HG03558 (cell line): ENCODE data around the gene OTUD3.
"Not testable (repeated sequence)": the region's sequence is repeated elsewhere in the genome, so short reads cannot be mapped to it uniquely, and the experiment has no call there.

Experiments used
- ATAC-seq: cut with Tn5 transposase; IDR thresholded peaks from one replicate; pipeline ENCODE4 v1.9.1; 2021; ENCODE audit warnings: moderate number of reproducible peaks; ENCODE audit not compliant: unreplicated experiment; ENCODE audit errors: extremely low read depth

OTUD3 gene

DNA sequence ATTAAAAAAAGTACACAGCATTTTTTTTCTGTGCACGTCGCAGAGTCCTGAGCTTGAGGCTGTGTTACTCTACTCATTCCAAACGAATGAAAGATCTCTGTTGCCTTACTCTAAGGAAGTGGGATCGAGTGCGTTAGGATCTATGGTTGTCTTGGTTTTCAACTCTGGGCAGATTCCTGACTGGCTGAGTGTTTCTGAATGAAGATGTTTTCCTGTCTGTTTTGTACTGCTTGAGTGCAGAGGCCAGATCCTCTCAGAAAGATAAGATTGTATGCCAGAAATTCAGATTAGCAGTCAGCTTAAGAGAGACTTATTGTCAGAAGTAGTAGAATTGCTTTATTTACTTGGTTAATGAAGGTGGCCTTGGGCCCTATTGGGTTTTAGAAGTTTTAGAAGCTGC lies 27.2 kb downstream of the OTUD3 start:
- ATAC-seq: no peak

DNA sequence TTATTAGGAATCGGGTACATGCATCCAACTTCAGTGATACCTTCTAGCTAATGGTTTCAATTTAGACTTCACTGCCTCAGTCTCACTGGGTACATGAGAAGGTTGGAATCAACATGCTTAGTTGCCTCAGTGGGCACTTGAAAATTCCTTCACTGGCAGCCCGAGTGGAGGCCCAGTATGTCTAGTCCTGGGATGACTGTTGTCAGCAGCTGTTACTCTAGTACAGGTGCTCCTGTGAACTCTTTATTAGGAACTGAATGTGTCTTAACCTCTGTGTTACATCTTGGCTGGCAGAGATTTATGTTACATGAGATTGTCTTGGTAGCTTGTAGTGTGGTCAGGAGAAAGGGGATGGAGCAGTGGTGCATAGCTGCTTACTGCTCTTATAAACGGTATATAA lies 27.8 kb downstream of the OTUD3 start:
- ATAC-seq: no peak

DNA sequence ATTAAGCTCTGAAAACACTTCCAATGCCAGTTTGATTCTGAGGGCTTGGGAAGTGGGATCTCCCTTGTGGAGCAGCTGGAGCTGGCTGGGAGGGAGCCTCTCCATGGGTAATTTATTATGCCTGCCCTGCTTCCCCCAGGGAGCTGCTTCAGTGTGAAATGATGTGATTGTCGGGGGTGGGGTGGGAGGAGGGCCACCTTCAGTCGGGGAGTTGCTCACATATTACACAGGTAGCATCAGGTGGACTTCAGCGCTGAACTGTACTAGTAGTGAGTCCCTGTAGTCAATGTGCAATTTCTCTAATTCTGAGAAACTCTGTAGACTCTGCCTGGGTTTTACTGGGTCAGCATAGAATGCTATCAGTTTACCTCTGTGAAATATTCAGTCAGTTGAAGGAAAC lies 28.5 kb downstream of the OTUD3 start:
- ATAC-seq: no peak

DNA sequence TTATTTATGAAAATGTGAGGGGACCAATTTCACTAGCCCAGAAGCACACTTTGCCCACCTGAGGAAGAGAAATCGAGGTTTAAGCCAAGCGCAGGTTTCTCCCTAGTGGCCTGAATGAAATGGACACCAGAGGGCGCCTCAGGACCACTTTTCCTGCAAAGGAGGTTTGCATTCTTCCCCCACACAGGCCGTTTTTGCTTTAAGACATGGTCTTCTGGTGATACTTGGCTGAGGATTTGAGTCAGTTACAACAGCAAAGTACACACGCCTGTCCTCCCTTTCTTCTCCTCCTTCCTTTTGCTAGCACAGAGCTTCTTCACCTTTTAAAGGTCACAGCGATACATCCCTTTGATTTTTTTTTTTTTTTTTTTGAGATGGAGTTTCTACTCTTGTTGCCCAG lies 35.9 kb downstream of the OTUD3 start:
- no peak for ATAC-seq

DNA sequence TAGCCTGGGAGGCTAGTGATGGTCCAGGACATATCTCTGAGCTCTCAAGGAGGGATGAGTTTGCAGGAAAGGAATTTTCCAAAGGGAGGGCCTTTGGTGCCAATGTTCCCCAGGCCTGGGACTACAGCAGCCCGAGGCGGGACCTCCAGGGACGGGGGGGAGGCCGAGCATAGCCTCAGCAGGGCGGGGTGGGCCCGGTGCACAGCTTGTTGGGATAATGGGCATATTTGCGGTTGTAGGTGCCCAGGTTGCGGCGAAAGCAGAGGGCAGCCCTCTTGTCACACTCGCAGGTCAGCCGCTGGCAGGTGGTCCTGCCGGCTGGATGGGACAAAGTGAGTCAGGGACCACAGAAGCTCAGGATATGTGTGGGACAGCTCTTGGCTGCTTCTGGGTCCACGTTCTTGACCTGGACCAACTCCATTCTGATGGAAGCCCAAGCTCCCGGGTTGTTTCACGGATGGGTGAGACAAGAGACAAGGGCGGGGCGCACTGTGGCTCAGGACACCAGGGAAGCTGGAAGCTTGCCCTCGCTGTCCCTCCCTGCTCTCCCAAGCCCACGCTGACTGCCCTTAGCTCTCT lies 38.0 kb downstream of the OTUD3 start:
- no peak for ATAC-seq

DNA sequence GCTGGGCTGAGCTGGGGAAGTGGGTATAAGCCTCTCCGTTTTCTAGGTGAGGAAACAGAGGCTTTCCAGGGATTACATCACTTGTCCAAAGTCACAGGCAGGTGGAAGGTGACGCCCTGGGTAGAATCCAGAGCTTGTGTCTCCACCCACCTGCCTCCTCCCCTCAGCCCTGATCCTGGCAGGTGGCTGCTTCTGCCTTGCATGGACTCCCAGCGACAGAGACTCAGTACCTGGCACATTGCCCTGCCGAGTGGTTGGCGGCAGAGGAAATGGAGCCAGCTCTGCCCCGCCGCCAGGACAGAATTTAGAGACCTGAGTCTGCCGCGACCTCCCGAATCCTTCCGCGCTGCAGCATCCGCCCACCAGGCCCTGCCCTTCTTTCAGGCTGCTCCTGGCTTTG lies 39.1 kb downstream of the OTUD3 start:
- ATAC-seq: no peak

DNA sequence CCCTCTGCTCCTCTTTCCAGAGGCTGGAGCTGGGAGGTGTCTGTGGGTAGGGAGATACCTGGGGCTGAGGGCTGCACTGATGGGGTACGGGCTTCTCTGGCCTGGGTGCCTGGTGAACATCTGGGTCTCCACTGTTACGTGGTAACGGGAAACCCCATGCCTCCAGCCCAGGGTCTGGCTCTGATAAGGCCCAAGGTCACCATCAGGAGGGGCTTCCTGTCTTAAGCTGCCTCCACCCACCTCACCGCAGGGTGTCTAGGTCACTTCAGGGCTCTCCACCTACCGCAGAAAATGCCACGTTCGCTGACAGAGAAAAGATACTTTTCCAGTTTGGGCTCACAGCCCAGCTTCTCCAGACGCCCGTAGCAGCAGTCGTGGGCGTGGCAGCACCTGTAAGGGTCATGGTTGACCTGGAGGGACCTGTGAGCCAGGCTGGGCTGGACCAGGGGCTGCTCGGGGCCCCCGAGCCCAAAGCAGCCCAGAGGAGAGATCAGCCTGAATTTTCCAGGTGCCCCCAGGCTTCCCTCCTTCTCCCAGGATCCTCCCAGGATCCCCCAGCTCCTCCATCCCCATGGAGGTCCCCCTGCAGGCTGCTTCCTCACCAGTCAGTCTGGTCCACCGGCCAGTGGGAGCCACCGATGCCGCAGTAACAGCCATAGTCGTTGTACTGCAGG lies 40.0 kb downstream of the OTUD3 start:
- no peak for ATAC-seq

DNA sequence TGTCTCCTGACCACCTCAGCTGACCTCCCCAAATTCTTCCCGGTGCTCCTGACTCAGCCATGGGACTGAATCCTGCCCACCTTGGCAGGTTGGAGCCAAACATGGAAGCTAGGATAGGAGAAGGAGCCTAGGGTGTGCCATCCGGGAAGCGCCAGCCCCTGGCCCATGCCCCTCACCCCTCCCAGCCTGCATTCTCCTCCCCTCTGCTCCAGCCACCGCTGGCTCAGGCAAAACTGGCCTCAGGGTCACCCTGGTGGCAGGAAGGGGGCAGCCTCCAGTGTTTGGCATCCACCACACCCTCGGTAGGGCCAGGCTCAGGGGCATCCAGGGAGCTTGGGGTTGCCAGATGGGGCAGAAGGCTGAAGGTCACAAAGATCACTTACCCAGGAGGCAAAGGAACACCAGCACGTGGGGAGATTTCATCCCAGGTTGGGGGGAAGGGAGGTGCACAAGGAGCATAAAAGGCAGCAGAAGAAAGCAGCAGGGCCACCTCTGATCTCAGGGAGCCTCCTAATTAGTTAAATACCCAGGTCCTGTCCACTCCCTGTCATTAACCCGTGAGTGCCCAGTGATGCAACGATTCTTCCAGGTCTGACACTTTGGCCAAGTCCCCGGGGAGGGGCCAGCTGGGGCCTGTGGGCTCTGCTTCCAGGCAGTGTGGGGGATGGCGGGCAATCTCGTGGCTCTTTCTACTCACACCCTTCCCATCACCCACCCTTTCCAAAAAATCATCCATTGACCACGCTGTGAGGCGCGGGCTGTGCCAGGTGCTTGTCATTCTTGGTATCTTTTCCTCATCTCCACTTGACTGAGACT lies 41.1 kb downstream of the OTUD3 start, which contains the start of gene PLA2G2E:
PLA2G2E (minus strand) TSS at position 481 of the 816 bp plus-strand sequence; CDS start at position 423, 58 bp downstream.
- no peak for ATAC-seq

DNA sequence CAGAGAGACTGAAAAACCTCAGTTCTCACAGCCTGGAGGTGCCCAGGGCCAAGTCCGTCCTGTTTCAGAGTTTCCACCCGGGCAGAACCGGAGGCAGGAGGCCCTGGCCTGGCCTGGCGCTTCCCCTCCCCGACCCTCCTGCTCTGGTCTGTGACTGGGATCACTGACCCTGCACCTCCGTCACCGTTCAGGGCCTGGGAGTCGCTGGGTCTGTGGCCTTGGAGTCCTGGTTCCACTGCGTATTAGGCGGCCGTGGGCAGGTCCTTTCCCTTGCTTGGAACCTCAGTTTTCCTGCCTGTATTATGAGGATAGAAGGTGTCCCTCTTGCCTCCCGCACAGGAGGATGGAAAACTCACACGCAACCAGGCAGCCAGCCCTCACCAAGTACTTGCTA lies 41.8 kb downstream of the OTUD3 start:
- no peak for ATAC-seq

DNA sequence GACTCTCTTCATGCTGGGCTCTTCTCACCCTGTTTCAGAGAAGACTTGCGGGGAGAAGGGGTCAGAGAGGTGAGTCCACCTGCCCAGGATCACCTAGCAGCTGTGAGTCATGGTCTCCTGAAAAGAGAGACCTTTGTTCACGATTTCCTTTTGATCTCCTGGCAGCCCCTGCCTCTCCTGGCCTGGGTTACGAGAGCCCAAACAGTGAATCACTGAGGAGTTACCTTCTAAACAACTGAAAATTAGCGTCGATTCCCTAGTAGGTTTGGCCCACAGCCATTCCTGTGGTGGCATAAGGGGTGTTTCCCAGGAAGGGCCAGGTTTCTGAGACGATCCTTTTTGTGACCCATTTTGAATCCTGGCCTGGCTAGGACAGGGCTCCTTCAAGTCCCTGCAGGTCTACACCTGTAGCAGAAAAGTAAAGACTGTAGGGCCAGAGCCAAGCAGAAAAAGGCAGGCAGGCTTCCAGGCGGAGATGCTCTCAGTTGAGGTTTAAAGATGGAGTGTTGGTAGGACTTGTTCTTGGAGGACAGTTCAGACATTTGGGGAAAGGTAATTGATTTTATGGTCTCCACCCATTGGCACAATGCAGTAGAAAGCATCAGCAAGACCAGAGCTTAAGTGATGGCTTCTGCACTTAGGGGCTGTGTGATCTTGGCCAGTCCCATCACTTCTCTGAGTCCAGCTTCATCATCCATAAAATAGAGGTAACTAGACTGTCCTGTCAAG lies 43.3 kb downstream of the OTUD3 start:
- ATAC-seq: no peak

DNA sequence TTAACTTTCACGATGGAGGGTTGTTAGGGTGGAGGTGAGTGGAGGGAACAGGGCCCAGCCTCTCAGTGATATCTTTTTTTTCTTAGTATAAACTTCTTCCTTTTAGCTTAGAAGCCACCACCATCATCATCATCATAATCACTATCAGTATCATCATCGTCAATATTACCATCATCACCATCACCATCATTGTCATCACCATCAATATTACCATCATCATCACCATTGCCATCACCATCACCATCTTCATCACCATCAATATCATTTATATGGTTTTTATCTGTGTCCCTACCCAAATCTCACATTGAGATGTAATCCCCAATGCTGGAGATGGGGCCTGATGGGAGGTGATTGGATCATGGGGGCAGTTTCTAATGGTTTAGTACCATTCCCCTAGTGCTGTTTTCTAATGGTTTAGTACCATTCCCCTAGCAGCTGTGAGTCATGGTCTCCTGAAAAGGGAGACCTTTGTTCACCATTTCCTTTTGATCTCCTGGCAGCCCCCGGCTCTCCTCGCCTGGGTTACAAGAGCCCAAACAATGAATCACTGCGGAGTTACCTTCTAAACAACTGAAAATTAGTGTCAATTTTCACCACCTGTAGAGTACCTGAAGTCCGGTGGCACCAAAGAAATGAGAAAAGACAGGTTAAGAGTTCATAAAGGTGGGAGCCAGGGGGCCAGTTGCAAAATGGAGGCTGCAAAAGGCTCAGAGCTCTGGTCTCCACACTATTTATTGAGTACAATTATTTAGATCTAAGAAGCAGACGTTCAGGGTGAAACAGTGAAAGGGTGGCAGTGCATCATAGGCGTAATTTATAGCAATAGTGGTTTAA lies 44.3 kb downstream of the OTUD3 start:
- no peak for ATAC-seq

DNA sequence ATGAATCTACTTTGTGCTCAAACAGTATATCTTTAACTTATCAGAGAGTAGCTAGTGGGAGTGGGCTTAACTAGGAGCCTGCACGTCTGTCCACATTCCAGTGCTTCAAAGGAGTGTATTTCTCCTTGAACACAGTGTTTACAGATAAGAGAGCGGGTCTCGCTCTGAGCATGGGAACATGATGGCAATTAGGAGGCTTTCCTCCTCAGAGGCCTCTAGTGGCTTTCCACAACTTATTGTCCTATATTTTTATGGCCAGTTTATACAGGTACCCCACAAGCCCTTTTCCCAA lies 44.9 kb downstream of the OTUD3 start:
- not testable (repeated sequence) for ATAC-seq

DNA sequence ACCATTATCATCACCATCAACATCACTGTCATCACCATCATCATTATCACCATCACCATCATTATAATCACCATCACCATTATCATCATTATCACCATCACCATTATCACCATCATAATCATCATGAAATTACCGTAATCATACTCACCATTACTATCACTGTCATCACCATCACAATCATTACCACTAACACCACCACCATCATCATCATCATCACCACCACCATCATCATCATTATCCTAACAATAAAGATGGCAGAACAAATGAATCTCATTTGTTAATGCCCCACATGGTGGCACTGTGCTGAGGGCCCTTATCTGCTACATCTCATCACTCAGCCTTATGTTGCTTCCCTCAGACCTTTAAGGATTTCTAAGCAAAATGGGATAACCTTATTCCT lies 50.7 kb downstream of the OTUD3 start:
- no peak for ATAC-seq

DNA sequence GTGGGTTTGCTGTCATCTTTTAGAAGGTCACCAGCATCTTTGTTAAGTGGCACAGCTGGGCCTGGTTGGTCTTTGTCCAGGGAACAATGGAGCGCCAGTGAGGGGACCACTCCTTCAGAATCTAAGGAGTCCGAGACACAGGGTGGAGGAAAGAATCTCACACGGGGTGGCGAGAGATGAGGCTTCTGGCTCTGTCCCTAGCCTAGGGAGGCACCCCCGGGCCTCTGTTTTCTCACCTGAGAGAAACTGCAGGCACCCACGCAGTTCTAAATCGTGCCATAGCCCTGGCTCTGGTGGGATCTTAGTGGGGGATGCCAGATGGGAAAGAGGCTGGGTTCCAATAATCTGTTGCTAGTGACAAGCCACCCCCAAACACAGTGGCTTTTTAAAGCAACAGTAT lies 52.1 kb downstream of the OTUD3 start:
- ATAC-seq: no peak

DNA sequence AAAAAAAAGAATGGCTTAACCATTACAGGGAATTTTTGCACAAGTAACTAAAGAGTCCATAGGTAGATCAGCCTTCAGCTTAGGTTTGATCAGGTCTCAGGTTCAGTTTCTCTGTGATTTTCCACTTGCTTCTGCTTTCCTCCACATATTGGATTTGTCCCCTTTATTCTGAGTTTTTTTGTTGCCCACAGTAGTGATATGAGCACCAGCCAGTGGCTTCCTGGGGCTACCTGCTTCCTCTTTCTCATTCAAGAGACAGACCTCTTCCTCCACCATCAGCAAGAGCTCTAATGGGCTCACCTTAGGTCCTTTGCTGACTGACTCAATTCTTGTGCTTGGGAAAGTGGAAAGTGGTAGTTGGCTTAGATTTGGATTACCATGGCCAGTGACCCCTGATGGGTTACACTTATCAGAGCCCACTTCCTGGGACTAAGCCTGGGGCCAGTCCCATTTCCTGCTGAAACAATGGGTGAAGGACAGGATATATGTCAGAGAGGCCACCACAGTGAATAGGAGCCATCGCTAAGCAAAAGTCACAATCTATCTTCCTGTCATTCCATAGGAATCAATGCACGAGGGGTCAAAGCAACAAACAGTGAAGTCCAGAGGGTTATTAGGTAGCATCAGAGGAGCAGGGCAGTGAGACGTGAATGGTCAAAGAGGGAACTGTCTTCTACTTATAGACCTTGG lies 54.0 kb downstream of the OTUD3 start:
- ATAC-seq: no peak

DNA sequence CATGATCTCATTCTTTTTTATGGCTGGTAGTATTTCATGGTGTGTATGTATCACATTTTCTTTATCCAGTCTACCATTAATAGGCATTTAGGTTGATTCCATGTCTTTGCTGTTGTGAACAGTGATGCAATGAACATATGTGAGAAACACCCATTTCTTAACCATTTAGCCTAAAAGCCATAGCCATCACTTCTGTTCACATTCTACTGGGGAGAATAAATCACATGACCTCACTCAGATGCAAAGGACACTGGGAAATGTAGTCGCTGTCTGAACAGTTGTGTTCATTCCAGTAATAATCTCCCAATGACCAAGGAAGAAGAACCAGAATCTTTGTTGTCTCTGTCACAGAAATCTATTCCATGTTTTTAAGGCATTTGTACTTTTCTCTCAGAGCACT lies 56.3 kb downstream of the OTUD3 start:
- no peak for ATAC-seq

DNA sequence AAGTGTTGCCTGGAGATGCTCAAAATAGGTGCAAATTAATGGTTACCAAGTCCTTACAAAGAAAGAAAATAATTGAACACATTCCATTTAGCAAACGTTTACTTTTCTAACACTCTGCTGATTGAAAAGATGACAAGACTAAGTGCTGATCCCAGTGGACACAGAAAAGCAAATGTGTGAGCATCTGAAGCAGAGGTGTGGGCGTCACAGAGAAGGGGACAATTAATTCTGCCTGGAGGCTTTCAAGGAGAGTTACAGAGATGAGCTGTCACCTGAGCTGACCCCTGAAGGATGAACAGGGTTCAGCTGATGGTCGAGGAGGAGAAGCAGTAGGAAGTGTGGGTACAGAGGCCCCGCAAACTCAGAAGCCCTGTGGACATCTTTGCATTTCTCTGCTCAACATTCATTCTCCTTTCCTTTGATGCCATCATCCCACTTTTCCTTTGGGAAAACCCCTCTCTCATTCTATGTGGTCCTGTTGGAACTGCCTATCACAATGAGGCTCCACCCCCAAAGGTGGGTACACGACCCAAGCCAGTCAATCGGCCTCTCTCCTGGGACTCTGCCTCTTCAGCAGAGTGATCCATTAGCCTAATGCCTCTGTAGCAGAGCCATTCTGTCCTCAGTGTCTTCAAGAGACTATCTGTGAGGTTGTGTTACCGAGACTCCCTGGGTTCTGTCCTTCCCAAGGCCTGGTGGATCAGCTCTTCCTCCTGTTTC lies 58.5 kb downstream of the OTUD3 start:
- ATAC-seq: no peak

DNA sequence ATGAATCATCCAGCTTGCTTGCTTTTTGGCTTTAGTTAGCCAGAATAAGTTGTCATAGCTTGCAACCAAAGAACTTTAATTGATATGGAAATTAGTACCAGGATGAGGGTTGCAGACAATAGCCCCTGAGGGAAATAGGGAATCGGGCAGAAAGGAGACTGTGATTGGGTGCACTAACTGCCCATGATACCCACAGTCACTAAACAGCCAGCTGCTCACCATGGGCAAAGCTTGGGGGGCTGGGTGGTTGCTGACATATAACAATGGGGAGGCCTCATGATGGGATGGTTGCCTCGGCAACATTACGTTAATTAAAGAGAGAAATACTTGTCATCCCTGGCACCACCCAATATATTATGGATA lies 59.0 kb downstream of the OTUD3 start:
- ATAC-seq: no peak

DNA sequence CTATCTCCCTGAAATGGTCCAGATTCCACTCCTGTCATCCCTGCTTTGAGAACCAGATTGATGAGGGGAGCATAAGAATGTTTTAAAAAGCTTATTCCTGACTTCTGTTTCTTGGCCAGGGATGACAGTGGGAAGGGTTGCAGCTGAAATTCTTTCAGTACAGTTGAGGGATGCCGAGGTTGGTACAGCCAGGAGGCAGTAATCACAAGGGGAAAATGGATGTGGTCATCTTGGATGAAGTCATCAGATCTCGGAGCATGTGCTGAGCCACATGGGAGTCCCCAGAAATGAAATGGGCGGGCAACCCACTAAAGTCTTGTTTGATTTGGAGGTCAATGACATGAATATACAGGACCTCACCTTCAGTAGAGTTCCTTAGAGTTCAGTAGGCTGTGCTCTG lies 59.9 kb downstream of the OTUD3 start:
- ATAC-seq: no peak
